Right atrium auricular region (tissue), 2 donors: ENCODE results near the gene FNDC10. TPM values are rescaled to one million over a fixed set of nuclear protein-coding genes. Genes with fewer than 3 reads are reported as not detected.

ENCODE experiments used
- DNase-seq: peaks from one replicate; pipeline ENCODE4 v3.0.0-alpha.2; 2019; ENCODE audit warnings: low spot score
- H3K27ac ChIP-seq, 2 donors: fragments of 200-600 bp; sonication (generic); 1 replicate in 1 of 2; 2 replicates in 1 of 2; pipeline ENCODE4 v1.5.1; 2016 to 2019
- H3K27me3 ChIP-seq, 2 donors: fragments of 200-600 bp; sonication (generic); one replicate each; pipeline versions ENCODE4 v1.5.1 to v1.6.0; 2017 to 2019
- H3K36me3 ChIP-seq: fragments of 200-600 bp; sonication (generic); one replicate; pipeline ENCODE4 v1.5.1; 2016
- H3K4me1 ChIP-seq, 2 donors: fragments of 200-600 bp; sonication (generic); one replicate each; pipeline versions ENCODE4 v1.5.1 to v1.6.0; 2017 to 2019
- H3K4me3 ChIP-seq, 2 donors: fragments of 200-600 bp; sonication (generic); 1 replicate in 1 of 2; 2 replicates in 1 of 2; pipeline ENCODE4 v1.5.1; 2017 to 2019; ENCODE audit warnings: mild to moderate bottlenecking in 1 of 2, moderate library complexity in 1 of 2
- H3K9me3 ChIP-seq, 2 donors: fragments of 200-600 bp; sonication (generic); one replicate each; pipeline ENCODE4 v1.5.1; 2019
- CTCF ChIP-seq, 2 donors: fragments of 200-600 bp; sonication (generic); IDR thresholded peaks; one replicate each; pipeline ENCODE4 v1.5.1; 2019; ENCODE audit warnings: antibody characterized with exemption in 2 of 2
- total RNA-seq, 2 donors: library from RNA; depleted of rRNA; stranded (reverse); fragments of >200 nt; gene quantifications; one replicate each; pipeline ENCODE4 v1.1.0, GENCODE V29; 2016

FNDC10 gene
- total RNA-seq, 2 donors from 2014 or later, result 2.5 to 2.7 TPM

DNA sequence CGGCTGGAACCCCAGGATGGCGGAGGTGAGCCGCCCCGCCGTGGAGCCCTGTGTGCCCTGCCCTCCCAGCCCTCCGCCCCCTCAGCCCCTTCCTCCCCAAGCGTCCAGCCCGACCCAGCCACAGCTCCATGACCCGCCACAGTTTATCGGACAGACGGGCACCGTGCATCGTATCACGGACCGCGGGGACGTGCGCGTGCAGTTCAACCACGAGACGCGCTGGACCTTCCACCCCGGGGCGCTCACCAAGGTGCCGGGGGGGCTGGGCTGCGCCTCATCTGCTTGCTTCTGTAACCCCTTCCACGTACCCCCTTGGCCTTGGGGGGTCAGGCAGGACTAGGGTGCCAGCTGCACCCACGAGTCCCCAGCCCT, 25.5 kb upstream of the FNDC10 start:
- Histone ChIP-seq H3K27me3 (no peaks in the 10 kb centered on the region), H3K4me3 (no peak overlapping the region)
- no peak for DNase-seq

DNA sequence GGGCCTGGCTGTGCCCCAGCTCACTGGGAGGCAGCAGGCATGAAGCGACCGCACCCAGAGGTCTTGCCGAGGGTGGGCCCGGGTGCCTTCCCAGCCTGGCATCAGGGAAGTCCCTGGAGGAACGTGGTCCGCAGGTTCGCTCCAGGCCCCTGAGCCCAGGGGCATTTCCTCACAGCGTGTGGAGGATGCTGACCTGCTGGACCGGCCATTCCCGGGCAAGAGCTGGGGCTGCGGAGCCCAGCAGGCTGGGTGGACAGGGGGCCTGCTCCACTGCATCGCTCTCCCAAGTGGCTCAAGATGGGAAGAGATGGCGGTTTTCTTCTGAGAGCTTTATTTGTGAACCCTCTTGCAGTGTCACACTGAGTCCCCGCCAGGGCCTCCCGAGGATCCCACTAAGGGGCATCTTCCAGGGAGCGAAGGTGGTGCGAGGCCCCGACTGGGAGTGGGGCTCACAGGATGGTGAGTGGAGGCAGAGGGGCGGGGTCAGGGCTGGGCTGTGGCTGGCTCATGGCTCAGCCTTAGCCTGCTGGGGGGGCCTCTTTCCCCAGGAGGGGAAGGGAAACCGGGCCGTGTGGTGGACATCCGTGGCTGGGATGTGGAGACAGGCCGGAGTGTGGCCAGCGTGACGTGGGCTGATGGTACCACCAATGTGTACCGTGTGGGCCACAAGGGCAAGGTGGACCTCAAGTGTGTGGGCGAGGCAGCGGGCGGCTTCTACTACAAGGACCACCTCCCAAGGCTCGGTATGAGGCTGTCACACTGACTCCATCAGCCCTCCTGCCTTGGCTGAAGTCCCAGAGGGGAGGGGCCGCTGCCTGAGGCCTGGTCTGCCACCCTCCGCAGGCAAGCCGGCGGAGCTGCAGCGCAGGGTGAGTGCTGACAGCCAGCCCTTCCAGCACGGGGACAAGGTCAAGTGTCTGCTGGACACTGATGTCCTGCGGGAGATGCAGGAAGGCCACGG, 24.8 kb upstream of the FNDC10 start:
- no peaks in the 10 kb centered on the region for H3K9me3 ChIP-seq
- peaks cover 13% of the 10 kb centered on the region for H3K36me3 ChIP-seq
- no peak overlapping the region for H3K4me3 ChIP-seq
- H3K4me1 ChIP-seq, result peaks cover 0 to 35% of the 10 kb centered on the region in 2 donors
- H3K27ac ChIP-seq, result peak overlapping the region in 1 of 2 donors; percentile 43
- DNase-seq, result no peak
- TF ChIP-seq CTCF (IDR thresholded peaks at IDR 0.05), result no peak
- H3K27me3 ChIP-seq, result no peaks in the 10 kb centered on the region

More for the DNA sequence above, 25.5 kb upstream of the FNDC10 start:
- peaks cover 0 to 33% of the 10 kb centered on the region in 2 donors for H3K4me1 ChIP-seq
- no peak for TF ChIP-seq CTCF (IDR thresholded peaks at IDR 0.05)
- no peaks in the 10 kb centered on the region for H3K9me3 ChIP-seq
- peaks cover 13% of the 10 kb centered on the region for H3K36me3 ChIP-seq
- no peak overlapping the region for H3K27ac ChIP-seq

- peaks cover 13% of the 10 kb centered on the region for H3K36me3 ChIP-seq
- DNase-seq, result no peak
- TF ChIP-seq CTCF (IDR thresholded peaks at IDR 0.05), result no peak
- no peak overlapping the region for H3K4me3 ChIP-seq
- peaks cover 0 to 40% of the 10 kb centered on the region in 2 donors for H3K4me1 ChIP-seq
- no peaks in the 10 kb centered on the region for H3K9me3 ChIP-seq
- H3K27me3 ChIP-seq, result no peaks in the 10 kb centered on the region
- no peak overlapping the region for H3K27ac ChIP-seq
Measured at GRCh38 chr1:1623631-1624442, 23.9 kb upstream of the FNDC10 start.

GRCh38 chr1:1623181-1623630, 23.3 kb upstream of the FNDC10 start:
- H3K36me3 ChIP-seq, result peaks cover 8% of the 10 kb centered on the region
- no peak for TF ChIP-seq CTCF (IDR thresholded peaks at IDR 0.05)
- H3K27ac ChIP-seq, result no peak overlapping the region
- peaks cover 0 to 40% of the 10 kb centered on the region in 2 donors for H3K4me1 ChIP-seq
- no peak for DNase-seq
- H3K4me3 ChIP-seq, result no peak overlapping the region
- H3K27me3 ChIP-seq, result no peaks in the 10 kb centered on the region
- no peaks in the 10 kb centered on the region for H3K9me3 ChIP-seq

- Histone ChIP-seq H3K27me3 (no peaks in the 10 kb centered on the region), H3K4me3 (no peak overlapping the region), H3K9me3 (no peaks in the 10 kb centered on the region), H3K27ac (no peak overlapping the region), H3K4me1 (peaks cover 0 to 40% of the 10 kb centered on the region in 2 donors), H3K36me3 (peaks cover 3% of the 10 kb centered on the region)
- DNase-seq, result no peak
- TF ChIP-seq CTCF (IDR thresholded peaks at IDR 0.05), result no peak
Measured at GRCh38 chr1:1622788-1623094, 22.8 kb upstream of the FNDC10 start.
